Sigmoid colon (tissue), 7 donors: ENCODE data around the gene PUSL1. TPM values are rescaled to one million over a fixed set of nuclear protein-coding genes. Genes with fewer than 3 reads are reported as not detected.
A peak's percentile ranks its signal among the peaks of the same experiment; 100 is the strongest.

Experiments used
- DNase-seq: peaks from one replicate; pipeline ENCODE4 v3.0.0-alpha.2; 2019
- H3K27ac ChIP-seq, 4 donors: fragments of 200-600 bp; sonication (generic); one replicate each; pipeline ENCODE4 v1.5.1; 2016 to 2019; ENCODE audit warnings: mild to moderate bottlenecking in 1 of 4
- H3K27me3 ChIP-seq, 3 donors: fragments of 200-600 bp; sonication (generic); one replicate each; pipeline ENCODE4 v1.5.1; 2019; ENCODE audit warnings: mild to moderate bottlenecking in 1 of 3
- H3K36me3 ChIP-seq, 4 donors: fragments of 200-600 bp; sonication (generic); one replicate each; pipeline ENCODE4 v1.5.1; 2016 to 2019
- H3K4me1 ChIP-seq, 4 donors: fragments of 200-600 bp; sonication (generic); one replicate each; pipeline ENCODE4 v1.5.1; 2017 to 2019
- H3K4me3 ChIP-seq, 4 donors: fragments of 200-600 bp; sonication (generic); one replicate each; pipeline ENCODE4 v1.5.1; 2017 to 2019; ENCODE audit warnings: mild to moderate bottlenecking in 2 of 4, moderate library complexity in 1 of 4
- H3K9me3 ChIP-seq, 4 donors: fragments of 200-600 bp in 3 of 4; sonication (generic) in 3 of 4; one replicate each; pipeline versions ENCODE4 v1.5.1 to v1.6.1; 2013 to 2019
- EP300 ChIP-seq, 4 donors: sonication (generic); formaldehyde crosslinking; IDR thresholded peaks; one replicate each; pipeline ENCODE4 v1.6.1; 2017; ENCODE audit warnings: antibody characterized with exemption in 4 of 4
- POLR2A ChIP-seq, 2 donors: fragments of 450-650 bp; IDR thresholded peaks; one replicate each; pipeline ENCODE4 v1.6.1; 2016; ENCODE audit warnings: antibody characterized with exemption in 2 of 2, mild to moderate bottlenecking in 2 of 2, moderate library complexity in 2 of 2
- POLR2AphosphoS5 ChIP-seq, 4 donors: sonication (generic); formaldehyde crosslinking; IDR thresholded peaks; one replicate each; pipeline ENCODE4 v1.6.1; 2017; ENCODE audit warnings: antibody characterized with exemption in 4 of 4
- WGBS, 2 donors: extraction: QIAGEN DNeasy Blood & Tissue Kit; methylation state at CpG; one replicate each; pipeline ENCODE4 v1.1.7; 2013; 5-methylcytosine and 5-hydroxymethylcytosine counted together
- intact Hi-C: fragments of 100-400 bp; cut with DNase I; formaldehyde crosslinking; loops from one replicate; pipeline ENCODE4 v1.15.1; 2023
- polyA plus RNA-seq, 3 donors: library from polyadenylated mRNA; stranded (reverse); fragments of 200-250 nt; gene quantifications; one replicate each; pipeline ENCODE4 v1.2.3, GENCODE V29; 2013
- total RNA-seq, 4 donors: library from RNA; depleted of rRNA; stranded (reverse); fragments of >200 nt; gene quantifications; one replicate each; pipeline ENCODE4 v1.1.0, GENCODE V29; 2016
- TF ChIP-seq, protein P1 (sequence below), 4 experiments: fragments of 450-650 bp in 3 of 4; fragments of 200-600 bp in 1 of 4; IDR thresholded peaks; one replicate each; pipeline ENCODE4 v1.5.1; 2016 to 2019; ENCODE audit warnings: antibody characterized with exemption in 4 of 4, mild to moderate bottlenecking in 3 of 4, moderate library complexity in 2 of 4
- donor health status: healthy with polysubstance abuse.
- donor health status: Bipolar disorder and iron deficiency.
- donor health status: healthy.

The PUSL1 gene
- total and polyA plus RNA-seq, 7 donors = 12.6 to 24.0 (median 18.9) TPM

DNA sequence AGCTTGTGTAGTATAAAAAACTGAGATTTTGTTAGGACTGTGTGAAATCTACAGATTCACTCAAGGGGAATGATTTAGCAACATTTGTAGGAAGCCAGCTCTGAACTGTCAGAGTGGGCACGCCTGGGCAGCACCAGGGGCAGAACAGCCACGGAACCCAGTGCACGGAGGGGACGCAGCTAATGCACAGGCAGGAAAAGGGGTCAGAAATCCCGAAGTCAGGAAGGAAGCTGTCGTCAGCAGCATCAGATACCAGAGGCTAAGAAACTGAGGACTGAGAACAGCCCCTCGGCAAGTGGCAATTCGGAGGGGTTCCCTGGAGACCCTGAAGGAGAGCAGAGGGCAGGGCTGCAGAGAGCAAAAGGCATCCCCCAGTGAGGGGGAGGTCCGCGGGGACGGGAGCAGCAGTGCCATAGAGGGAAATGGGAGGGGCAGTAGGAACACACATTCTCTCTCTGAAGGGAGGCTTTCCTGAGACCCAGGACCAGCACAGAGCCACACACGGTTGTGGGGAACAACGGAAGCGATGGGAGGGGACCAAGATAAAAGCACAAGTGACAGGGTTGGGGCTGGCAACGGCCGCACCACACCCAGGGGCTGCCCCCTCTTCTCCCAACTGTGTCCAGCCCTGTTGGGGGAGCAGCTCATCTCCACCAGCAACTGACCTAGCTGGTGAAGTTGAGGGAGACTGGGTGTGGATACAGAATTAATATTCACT is 47.4 kb upstream of the PUSL1 start:
- intact Hi-C loops = no loop called here
- Histone ChIP-seq H3K27me3 (no peaks in the 10 kb centered on the region), H3K4me3 (no peak overlapping the region), H3K4me1 (peaks cover 0 to 17% (median 9%) of the 10 kb centered on the region in 4 donors), H3K9me3 (no peaks in the 10 kb centered on the region), H3K27ac (no peak overlapping the region), H3K36me3 (peaks cover 26 to 79% (median 41%) of the 10 kb centered on the region in 4 donors)
- 76 to 84% methylated on average over 16 of the region's 16 CpGs for WGBS, 2 donors
- TF ChIP-seq, protein P1, sequence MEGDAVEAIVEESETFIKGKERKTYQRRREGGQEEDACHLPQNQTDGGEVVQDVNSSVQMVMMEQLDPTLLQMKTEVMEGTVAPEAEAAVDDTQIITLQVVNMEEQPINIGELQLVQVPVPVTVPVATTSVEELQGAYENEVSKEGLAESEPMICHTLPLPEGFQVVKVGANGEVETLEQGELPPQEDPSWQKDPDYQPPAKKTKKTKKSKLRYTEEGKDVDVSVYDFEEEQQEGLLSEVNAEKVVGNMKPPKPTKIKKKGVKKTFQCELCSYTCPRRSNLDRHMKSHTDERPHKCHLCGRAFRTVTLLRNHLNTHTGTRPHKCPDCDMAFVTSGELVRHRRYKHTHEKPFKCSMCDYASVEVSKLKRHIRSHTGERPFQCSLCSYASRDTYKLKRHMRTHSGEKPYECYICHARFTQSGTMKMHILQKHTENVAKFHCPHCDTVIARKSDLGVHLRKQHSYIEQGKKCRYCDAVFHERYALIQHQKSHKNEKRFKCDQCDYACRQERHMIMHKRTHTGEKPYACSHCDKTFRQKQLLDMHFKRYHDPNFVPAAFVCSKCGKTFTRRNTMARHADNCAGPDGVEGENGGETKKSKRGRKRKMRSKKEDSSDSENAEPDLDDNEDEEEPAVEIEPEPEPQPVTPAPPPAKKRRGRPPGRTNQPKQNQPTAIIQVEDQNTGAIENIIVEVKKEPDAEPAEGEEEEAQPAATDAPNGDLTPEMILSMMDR (IDR thresholded peaks at IDR 0.05) = no peak
- TF ChIP-seq POLR2A (IDR thresholded peaks at IDR 0.05) (no peak), POLR2AphosphoS5 (IDR thresholded peaks at IDR 0.05) (no peak), EP300 (IDR thresholded peaks at IDR 0.05) (no peak)
- DNase-seq = no peak

DNA sequence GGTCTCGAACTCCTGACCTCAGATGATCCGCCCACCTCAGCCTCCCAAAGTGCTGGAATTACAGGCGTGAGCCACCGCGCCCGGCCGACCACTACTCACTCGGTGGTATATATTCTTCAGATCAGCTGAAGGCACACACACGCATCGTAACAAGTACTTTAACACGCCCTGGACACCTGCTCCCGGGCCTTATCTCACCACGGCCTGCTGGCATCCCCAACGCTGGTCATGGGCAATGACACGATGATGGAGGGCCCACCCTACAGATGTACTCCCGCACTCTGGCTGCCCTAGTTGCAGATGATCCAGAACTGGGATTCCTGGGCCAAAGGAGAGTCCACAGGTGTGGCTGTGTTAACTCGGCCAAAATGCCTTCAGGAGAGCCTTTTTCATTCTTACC is 46.3 kb upstream of the PUSL1 start:
- intact Hi-C loops = no loop called here
- Histone ChIP-seq H3K36me3 (peaks cover 21 to 70% (median 38%) of the 10 kb centered on the region in 4 donors), H3K4me1 (peaks cover 0 to 17% (median 9%) of the 10 kb centered on the region in 4 donors), H3K27me3 (no peaks in the 10 kb centered on the region), H3K4me3 (no peak overlapping the region), H3K9me3 (no peaks in the 10 kb centered on the region), H3K27ac (no peak overlapping the region)
- 92 to 95% methylated on average over 17 of the region's 17 CpGs for WGBS, 2 donors
- TF ChIP-seq, protein P1 (IDR thresholded peaks at IDR 0.05) = no peak
- no peak for TF ChIP-seq POLR2AphosphoS5 (IDR thresholded peaks at IDR 0.05)
- no peak for TF ChIP-seq EP300 (IDR thresholded peaks at IDR 0.05)
- no peak for TF ChIP-seq POLR2A (IDR thresholded peaks at IDR 0.05)
- DNase-seq = no peak

DNA sequence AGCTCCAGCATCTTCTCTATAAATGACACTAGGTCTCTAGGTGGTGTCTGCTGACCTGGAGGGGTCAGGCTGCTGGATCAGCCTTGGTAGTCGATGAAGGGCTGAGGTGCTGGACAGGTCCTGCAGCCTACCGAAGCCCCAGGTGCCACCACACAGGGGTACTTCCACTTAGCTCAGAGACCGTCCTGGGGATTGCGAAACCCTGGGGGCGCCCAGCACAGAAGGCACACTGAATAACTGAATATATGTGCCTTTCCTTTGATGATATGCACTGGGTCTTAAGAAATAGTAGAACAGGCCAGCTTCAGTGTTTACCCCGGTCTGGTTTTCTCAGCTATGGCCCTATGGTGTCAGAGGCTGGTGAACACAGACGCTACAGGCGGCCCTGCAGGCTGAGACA is 45.6 kb upstream of the PUSL1 start:
- Histone ChIP-seq H3K4me1 (peaks cover 0 to 17% (median 9%) of the 10 kb centered on the region in 4 donors), H3K27ac (no peak overlapping the region), H3K9me3 (no peaks in the 10 kb centered on the region), H3K27me3 (no peaks in the 10 kb centered on the region), H3K36me3 (peaks cover 21 to 77% (median 40%) of the 10 kb centered on the region in 4 donors), H3K4me3 (no peak overlapping the region)
- TF ChIP-seq, protein P1 (IDR thresholded peaks at IDR 0.05) = no peak
- intact Hi-C loops = no loop called here
- DNase-seq = no peak
- 94 to 96% methylated on average over 8 of the region's 8 CpGs for WGBS, 2 donors

DNA sequence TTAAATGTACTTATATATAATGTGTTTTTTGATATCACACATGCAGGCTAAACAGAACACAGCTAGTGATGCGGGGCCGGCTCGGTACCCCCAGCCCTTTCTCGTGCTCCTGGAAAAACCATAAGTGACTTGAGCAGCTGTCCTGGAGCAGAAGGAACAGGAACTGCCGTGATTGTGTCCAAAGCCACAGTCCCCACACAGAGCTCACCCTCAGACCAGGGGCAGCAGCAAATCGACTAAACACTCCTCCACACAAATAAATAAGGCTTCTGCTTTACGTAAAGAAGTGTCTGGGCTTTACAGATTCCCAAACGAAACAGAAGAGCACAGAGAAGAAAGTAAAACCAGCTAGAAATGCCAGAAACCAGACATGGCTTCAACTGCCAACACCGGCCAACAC is 44.4 kb upstream of the PUSL1 start:
- Histone ChIP-seq H3K27me3 (no peaks in the 10 kb centered on the region), H3K4me3 (no peak overlapping the region), H3K27ac (peak overlapping the region in 1 of 4 donors; percentile 56), H3K9me3 (no peaks in the 10 kb centered on the region), H3K36me3 (peaks cover 18 to 77% (median 37%) of the 10 kb centered on the region in 4 donors), H3K4me1 (peaks cover 0 to 24% (median 9%) of the 10 kb centered on the region in 4 donors)
- 91% methylated on average over 9 of the region's 9 CpGs for WGBS, 2 donors
- intact Hi-C loops = no loop called here
- no peak for DNase-seq
- no peak for TF ChIP-seq POLR2AphosphoS5 (IDR thresholded peaks at IDR 0.05)
- TF ChIP-seq POLR2A (IDR thresholded peaks at IDR 0.05) = no peak
- TF ChIP-seq, protein P1 (IDR thresholded peaks at IDR 0.05) = no peak
- no peak for TF ChIP-seq EP300 (IDR thresholded peaks at IDR 0.05)
